ENCODE results near the gene VEZT.
"Not testable (repeated sequence)": the region's sequence is repeated elsewhere in the genome, so short reads cannot be mapped to it uniquely, and the experiment has no call there.

The VEZT gene

DNA sequence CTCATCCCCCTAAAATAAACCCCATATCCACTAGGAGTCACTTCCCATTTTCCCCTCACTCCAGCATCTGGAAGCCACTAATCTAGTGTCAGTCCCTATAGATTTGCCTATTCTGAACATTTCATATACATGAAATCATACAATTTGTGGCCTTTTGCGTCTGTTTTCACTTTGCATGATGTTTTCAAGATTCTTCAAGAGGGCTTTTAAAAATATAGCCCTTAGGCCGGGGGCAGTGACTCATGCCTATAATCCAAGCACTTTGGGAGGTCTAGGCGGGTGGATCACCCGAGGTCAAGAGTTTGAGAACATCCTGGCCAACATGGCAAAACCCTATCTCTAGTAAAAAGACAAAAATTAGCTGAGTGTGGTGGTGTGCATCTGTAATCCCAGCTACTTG, 104.7 kb downstream of the VEZT start:
- no peak for DNase-seq

DNA sequence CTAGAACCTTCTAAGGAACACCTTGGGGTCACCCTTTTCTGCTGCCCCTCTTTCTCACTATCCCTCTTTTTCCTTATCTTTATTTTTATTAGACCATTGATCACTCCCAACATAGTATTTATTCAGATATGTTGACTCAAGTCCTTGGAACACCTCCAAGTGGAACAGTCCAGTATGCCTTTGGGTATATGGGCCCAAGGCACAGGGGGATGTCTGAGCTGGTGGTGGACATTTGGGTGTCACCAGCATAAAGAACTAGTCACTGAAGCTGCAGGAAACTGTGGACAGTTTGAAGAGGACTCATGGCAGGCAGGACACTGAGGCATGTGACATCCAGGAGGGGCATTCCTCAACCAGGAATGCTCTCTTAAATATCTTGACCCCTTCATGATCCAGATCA, 105.6 kb downstream of the VEZT start:
- no peak for DNase-seq

DNA sequence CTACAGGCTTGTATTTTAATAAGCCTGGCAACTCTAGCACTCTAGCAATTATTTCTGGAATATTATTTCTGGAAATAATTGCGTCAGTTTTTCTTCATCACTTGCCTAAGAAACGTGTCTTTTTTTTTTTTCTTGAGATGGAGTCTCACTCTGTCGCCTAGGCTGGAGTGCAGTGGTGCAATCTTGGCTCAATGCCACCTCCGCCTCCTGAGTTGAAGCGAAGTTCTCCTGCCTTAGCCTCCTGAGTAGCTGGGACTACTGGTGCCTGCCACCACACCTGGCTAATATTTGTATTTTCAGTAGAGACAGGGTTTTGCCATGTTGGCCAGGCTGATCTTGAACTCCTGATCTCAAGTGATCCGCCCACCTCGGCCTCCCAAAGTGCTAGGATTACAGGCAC, 106.6 kb downstream of the VEZT start:
- DNase-seq = not testable (repeated sequence)

DNA sequence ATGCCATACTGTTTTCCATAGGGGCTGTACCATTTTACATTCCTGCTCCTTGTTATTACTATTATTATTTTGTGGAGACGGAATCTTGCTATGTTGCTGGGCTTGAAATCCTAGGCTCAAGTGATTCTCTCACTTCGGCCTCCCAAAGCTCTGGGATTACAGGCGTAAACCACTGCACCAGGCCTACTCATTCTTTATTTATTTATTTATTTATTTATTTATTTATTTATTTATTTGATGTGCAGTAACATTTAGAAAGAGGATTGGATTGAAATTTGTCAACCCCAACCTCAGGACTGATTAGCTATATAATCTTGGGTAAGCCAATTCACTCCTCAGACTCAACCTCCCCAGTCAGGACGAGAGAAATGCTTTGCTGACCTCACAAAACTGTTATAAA, 107.9 kb downstream of the VEZT start:
- no peak for DNase-seq

DNA sequence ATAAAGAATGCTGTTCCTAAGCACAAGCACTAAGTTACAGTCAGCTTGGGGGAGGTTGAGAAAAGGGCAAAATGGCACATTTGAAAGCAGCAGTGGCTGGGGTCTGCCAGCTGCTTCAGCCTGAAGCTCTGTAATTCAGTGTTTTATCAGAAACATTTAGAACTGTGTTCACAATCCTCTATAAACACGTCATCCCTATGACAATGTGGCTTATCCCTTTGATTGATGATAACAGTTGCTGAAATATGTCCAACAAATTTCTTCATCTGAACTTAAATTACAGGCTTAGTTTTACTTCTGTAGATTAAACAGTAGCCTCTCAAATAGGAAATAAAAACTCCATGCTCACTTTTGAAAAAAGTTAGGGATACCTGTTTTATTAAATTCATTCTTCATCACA, 108.8 kb downstream of the VEZT start:
- DNase-seq = no peak

DNA sequence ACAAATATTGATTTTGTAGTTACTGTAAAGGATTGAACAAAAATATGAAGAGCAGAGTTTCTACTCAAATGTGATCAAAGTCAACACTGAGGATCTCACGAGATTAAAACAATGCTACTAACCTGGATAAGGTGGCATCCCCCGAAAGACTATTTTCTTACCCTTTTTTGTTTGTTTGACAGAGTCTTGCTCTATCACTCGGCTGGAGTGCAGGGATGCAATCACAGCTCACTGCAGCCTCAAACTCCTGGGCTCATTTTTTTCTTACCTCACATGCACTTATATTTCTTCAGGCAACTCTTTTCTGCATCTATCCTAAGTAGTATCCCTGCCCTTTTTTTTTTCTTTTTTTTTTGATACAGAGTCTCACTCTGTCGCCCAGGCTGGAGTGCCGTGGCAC, 109.2 kb downstream of the VEZT start:
- no peak for DNase-seq

DNA sequence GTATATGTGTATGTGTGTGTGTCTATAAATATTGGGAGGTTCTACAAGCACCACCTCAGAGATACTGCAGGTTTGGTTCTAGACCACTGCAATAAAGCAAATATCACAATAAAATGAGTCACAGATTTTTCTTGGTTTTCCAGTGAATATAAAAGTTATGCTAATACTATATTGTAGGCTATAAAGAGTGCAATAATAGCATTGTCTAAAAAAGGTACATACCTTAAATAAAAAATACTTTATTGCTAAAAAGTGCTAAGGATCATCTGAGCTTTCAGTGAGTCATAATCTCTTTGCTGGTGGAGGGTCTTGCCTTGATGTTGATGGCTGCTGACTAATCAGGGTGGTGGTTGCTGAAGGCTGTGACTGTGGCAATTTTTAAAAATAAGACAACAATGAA, 111.1 kb downstream of the VEZT start:
- DNase-seq = no peak

DNA sequence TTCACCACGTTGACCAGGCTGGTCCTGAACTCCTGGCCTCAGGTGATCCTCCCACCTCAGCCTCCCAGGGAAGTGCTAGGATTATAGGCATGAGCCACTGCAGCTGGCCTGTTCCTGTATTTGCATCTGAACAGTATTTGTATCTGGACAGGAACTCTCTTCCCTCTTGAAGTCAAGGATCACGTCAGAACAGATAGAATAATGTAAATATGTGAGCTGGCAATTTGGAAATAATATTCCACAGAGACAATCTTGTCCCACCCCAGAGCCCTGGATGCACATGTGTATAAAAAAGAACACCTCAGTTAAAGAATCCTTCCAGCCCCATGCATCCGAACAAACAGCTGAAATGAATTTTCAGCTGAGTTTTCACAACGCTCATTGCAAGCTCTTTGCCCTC, 118.3 kb downstream of the VEZT start:
- no peak for DNase-seq

DNA sequence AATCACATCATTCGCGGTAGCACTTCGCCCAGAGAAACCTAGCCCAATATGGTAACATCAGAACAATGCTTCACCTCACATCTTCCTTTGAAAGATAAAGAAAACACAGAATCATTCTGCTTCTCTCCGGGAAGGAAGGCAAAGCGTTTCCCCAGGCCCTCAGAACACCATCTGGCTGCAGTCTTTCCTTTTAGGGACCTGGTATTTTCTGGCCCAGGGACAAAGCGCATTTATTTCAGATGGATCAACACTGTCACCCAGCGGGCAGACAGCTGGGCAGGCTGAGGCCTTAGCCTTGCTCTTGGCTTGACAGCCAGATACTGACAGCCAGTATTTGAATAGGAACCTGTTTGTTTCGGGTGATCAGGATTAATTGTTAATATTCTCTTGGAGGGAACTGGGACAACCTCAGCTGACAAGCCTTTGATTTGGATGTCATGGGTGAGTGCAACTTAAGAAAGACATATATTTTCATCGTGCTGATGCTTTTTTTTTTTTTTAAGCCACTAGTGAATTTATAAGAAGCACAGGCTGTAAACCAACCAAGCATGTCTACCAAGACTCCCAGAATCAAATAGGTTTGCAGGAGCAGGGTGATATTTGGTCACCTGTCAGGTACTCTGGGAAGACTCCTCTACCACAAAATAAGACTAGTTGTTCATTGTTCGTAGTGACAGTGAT, 118.9 kb downstream of the VEZT start:
- DNase-seq = peak; percentile 92

DNA sequence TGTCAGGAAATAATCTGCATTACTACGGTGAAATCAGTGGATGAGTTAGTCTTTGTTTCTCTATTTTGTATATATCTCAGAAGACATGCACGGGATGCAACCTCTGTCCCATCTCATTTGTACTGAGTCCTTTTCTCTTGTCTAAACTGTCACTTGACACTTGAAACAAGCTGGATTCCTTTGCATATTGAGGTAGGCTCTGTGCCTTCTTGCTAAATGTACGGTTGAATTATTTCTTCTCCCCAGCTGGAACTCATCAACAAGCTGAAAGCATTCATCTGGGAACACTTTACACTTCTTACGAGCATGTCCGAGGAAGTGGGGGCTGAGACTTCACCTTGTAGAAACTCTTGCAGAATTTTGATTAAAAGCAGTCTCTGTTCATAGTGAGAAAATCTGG, 119.5 kb downstream of the VEZT start:
- DNase-seq = no peak

DNA sequence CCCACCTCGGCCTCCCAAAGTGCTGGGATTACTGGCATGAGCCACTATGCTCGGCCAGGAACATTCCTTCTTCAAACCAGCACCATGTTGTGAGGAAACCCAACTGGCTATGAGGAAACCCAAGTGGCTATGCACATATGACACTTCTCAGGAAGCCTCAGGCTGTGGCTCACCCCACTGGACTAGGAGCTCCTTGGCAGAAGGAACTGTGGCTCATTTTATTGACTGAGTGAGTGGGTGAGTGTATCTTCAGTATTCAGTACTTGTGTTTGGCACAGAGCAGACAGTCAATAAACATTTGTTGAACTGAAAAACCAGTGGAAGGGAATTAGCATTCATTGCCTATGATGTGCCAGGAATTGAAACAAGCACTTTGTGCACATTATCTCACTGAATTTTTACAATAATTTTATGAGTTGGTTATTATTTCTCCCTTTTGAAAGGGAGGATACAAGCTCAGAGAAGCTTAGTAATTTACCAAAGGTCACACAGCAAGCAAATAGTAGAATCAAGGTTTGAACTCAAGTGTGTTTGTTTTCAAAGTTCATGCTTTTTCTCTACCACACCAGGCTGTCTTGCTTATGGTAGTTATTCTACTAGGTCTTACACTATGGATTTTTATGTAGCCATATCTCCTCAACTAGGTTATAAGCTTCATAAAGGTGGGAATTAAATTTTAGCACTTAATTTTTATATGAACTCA, 121.6 kb downstream of the VEZT start:
- DNase-seq = no peak

DNA sequence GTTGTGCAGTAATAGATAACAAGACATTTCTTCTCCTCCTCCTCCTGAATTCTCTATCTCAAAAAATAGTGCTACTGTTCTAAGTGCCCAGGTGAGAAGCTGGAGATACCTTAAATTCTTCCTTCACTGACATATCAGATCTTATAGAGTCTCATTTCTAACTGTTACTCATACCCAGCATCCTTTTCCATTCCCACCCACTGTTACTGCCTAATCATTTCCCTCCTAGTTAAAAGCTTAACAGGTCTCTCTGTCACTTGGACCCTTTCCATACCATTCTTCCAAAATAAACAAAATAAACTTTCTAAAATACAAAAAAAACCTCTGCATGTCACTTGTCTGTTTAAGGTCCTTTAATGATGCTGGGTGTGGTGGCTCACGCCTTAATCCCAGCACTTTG, 124.4 kb downstream of the VEZT start:
- no peak for DNase-seq

DNA sequence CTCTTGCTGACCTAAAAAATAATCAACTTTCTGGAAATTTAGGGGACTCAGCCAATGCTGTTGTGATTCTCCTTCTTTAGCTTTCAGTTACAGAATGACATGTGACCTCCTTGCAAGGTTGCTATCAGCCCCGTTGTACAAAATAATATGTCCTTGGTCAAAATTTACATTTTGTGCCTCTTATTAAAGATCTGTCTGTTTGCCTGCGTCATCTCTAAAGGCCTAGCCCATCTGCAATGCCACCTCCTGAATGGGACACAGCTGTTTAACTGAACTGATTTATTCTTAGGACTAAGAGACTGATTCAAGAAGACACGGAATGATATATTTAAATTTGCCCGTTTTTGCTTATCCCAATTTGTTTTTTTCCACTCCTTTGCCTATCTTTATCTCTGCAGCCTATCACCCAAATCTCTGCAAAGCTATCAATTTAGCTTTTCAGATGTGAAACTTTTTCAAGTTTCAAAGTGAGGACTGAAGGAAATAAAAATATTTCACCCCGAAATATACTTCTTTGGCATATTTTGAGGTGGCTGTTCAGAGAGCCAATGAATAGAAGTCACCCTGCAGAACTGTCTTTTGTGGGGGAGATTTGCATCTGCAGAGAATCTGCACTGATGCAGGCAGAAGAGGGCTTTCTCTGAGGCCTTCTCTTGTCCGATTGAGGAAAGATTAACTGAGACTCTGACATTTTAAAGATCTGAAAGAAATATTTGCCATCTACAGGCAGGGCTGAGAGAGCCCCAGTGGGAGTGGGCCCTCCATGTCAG, 126.0 kb downstream of the VEZT start:
- DNase-seq = no peak

DNA sequence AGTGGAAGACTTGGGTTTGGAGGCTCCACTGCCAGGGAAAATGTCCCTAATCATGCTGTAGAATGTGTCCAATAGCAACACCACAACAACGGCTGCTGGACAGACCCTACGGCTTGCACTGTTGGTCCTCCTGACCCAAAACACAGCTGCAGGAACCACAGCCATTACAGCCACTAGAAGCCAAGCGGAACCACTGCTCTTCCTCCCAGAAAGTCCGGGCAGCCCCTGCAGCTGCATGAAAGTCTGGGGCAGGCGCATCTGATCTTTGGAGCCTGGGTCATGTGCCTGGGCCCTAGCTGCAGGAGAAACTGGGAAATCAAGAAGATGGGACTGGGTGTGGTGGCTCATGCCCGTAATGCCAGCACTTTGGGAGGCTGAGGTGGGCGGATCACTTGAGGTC, 131.7 kb downstream of the VEZT start:
- DNase-seq = no peak

DNA sequence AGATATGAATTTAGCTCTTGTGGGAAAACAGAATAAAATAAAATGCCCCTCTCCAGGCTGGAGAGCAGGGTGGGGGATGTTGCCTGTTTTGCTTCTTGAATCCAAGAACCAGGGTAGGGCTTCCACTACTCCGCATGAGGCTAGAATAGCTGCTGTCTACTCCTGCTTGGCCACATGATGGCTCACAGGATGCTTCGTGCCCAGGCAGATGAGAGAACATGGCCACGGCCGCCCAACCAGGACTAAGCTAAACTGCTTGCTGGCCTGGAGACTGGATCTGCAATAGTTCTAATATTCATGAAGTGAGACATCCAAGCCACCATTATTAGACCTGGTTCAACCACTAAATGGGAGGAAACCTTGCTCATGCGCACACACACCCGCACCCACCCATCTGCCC, 134.1 kb downstream of the VEZT start:
- no peak for DNase-seq

All from NCI-H1105 treated with DMSO at 0.1 percent for 48 hours (cell line).